GM10847 (cell line): ENCODE results near the gene BAHCC1.

ENCODE experiments used
- POLR2A ChIP-seq: IDR thresholded peaks from 2 replicates; pipeline ENCODE4 v1.6.1; 2011; ENCODE audit not compliant: insufficient read length; ENCODE audit errors: extremely low read depth

BAHCC1 gene

DNA sequence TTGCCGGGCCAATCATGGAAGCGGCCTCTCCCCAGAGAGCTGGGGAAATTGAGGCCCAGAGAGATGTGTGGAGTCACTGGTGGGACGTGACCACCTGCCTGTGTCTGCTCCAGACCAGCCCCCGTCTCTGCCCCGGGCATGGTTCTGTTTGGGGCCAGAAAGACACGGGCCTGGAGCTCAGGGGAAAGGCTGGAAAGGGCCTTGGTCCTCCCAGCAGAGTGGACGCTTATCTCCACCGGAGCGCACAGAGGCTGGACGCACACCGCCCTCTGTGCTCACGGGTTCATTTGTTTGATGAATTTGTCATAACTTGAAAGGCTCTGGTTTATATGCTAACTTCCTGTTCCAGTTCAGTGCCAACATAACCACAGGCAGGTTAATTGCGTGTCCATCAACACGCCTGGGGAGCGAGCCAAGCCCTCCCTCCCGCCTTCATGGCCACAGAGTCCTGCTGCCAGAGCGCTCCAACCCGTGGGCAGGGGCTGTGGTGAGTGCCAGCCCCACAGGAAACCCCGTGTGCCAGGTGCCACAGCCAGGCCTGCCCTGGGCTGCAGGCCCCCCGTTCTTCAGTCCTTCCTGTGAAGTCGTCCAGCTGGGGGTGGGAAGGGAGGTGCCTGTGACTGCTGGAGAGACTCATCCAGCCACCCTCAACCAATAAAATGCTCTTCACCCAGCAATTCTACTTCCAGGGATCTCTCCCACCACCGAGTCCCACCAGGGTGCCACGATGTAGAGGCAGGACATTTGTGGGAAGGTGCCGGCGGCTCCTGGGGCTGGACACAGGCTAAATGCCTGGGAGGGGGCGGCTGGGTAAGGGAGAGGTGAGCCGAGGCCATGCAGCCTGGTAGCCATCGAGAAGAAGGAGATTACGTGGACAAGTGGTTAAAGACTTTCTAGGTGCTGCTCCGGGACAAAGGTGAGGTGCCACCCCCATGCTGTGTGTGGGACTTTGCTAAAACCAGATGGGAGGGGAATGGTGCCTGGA, 29.4 kb upstream of the BAHCC1 start:
- no peak for TF ChIP-seq POLR2A

DNA sequence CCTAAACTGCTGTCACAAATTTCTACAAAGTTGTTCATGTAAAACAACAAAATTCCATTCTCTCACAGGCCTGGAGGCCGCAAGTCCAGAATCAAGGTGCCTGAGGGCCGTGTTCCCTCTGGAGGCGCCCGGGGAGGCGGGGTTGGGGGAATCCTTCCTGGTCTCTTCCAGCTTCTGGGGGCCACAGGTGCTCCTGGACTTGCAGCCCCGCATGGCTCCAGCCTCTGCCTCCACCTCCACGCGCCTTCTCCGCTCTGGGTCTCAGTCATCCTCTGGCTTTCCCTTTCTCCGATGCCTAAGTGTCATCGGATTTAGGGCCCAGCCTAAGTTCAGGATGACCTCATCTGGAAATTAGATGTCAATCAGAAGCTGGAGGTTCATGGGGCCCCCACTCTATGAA, 28.6 kb upstream of the BAHCC1 start:
- TF ChIP-seq POLR2A = no peak

DNA sequence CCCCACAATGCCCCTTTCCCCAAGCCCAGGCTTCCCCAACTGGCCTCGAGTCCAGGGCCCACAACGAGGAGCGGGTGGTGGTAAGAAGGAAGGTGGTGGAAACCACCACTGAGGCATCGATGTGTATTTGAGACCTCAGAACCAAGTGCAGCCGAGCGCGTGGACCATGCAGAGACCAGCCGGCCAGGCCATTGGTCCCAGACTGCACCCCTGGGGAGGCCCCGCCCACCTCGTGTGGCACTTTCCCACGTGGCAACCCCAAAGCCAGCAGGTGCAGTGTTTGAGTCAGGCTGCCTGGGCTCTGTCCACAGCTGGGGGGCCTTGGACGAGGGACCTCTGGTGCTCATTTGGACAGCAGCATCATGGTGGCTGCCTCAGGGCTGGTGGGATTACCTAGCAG, 28.1 kb upstream of the BAHCC1 start:
- no peak for TF ChIP-seq POLR2A

DNA sequence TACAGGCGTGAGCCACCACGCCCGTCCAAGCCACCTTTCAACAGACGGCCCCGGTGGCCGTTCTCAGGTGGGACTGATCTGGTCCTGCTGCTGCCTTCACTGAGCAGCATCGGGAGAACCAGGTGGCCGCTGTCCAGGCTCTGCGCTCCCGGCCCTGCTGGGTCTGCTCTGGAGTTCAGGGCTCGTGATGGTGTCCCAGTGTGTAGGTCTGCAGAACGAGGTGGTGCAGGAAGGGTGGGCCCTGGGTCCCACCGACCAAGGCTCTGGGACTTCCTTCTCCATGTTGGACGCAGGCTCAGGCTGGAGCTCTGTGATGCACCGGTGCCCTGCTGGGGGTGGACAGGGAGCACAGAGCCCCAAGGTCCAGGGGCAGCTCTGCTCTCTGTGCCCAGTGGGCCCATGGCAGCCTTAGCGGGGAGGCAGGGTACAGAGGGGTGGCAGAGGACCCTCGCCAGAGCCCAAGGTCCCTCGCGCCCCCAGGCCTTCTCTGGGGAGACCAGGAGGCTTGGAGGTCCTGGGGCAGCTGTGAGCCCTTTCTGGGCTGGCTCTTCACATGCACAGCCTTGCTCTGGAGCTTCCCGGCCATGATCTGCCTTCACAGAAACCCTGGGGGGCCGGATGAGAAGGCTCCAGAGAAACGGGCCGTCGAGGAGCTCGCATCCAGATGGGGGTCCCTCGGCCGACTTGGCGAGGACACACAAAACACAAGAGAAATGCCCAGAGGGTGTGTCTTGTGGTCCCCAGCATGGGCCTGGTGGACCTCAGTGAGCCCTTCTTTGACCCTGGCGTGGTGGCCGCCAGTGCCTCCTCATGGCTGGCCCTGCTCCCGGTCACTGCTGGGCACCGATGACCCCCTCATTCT, 26.9 kb upstream of the BAHCC1 start:
- no peak for TF ChIP-seq POLR2A

DNA sequence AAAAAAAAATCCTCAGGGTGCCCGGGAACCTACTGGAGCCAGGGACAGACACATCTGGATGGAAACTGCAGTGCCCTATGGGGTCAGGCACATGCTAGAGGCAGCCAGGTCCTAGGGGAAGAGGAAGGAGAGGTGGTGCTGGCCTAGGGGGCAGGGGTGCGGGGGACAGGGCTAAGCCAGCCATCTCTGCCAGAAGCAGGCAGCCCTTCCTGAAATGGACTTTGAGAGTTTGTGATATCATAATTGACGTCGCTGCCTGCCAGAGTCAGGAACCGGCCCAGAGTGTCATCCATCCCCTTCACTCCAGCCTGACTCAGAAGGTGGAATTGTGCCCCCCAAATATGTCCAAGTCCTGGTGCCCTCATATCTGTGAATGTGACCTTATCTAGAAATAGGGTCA, 25.0 kb upstream of the BAHCC1 start:
- no peak for TF ChIP-seq POLR2A

DNA sequence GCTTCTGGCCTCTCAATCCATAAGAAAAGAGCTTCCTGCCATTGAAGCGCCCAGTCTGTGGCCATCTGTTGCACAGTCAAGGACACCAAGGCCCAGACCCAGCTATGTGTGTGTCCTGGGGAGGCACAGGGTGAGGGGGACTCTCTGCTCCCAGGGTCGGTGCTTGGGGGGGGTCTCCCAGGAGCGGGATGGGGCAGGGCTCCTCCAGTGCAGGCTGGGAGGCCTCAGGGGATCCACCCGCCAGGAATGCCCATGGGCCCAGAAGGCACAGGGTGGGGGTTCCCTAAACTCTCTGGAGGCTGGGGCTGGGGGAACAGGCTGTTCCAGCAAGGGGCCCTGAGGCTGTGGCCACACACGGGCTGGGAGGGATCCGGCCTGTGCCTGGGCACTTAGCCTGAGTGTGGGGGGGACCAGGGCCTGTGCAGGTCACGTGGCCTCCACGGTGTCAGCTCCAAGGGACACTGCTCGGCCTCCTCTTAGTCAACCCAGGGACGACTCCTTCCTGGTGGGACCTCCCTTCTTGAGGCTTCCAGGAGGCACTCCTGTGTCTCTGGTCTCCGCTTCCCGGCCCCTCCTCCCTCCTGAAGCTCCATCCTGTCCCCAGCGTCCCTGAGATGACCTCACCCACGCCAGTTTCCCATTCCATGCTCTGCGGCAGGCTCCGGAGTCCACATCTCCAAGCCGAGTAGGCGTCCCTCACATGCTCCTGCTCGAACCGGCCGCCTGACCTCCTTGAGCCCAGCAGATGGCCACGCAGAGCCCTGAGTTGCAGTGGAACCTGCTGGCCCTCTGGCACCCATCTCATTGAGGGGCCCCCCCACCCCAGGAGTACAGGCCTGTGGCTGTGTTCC, 23.1 kb upstream of the BAHCC1 start:
- TF ChIP-seq POLR2A = no peak

DNA sequence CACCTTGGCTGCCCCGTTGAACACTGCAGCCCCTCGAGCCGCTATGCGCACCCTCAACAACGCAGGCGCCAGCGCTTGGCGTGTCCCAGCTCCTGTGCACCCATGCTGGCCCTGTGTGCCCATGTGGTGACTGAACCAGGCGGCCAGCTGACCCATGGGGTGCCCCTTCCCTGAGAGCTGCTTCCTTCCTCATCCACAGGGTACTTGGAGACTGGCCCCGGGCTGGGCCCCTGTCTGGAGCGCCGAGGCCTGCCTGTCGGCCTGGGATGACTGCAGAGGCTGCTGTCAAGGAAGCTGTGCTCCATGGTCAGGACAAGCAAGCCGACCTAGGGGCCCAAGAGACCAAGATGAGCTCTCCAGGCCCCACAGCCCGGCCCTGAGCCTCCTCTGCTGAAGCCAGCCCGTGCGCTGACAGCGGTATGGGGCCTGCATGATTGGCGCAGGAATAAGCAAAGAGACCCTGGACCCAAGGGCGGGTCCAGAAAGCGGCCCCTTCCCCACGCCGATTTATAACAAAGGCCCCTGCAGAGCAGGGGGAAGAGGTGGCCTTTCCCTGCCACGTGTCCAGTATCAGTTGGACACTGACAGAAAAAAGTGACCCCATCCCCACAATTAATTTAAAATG, 21.6 kb upstream of the BAHCC1 start:
- no peak for TF ChIP-seq POLR2A

DNA sequence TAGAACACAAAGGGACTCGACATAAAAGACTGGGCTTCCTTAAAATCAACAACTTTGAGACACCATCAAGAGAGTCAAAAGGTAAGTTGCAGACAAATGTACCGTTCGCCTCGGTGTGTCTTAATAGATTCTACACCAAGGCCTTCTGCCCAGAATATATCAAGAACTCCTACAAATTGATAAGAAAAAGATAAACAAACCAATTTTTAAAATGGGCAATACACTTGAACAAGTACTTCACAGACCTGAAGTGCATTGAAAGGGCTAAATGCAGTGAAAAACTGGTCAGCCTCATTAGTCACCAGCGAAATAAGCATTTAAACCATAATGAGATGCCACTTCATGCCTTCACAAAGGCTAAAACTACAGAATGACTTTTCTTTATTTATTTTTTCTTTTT, 20.4 kb upstream of the BAHCC1 start:
- TF ChIP-seq POLR2A = no peak

DNA sequence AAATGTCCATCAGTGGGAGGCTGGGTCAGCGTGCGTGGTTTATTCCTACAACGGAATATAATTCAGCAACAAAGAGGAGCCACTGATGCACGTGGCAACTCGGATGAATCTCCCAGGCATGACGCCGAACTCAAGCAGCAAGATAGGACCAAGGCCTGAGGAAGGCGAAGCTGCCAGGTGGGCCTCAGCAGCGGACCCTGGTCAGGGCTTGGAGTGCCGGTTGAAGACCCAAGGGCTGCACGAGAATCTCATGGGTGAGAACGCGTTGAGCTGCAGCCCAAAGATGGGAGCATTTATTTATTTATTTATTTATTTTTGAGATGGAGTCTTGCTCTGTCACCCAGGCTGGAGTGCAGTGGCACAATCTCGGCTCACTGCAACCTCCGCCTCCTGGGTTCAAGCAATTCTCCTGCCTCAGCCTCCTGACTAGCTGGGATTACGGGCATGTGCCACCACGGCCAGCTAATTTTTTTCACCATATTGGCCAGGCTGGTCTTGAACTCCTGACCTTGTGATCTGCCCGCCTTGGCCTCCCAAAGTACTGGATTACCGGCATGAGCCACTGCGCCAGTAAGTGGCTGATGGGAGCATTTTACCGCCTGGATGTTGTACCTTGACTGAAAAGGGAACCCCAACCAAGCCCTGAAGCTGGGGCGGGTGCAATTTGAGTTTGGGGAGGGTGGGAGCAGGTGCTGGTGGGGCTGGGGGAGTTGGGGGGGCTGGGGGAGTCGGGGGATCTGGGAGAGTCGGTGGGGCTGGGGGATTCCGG, 18.1 kb upstream of the BAHCC1 start:
- TF ChIP-seq POLR2A = no peak

DNA sequence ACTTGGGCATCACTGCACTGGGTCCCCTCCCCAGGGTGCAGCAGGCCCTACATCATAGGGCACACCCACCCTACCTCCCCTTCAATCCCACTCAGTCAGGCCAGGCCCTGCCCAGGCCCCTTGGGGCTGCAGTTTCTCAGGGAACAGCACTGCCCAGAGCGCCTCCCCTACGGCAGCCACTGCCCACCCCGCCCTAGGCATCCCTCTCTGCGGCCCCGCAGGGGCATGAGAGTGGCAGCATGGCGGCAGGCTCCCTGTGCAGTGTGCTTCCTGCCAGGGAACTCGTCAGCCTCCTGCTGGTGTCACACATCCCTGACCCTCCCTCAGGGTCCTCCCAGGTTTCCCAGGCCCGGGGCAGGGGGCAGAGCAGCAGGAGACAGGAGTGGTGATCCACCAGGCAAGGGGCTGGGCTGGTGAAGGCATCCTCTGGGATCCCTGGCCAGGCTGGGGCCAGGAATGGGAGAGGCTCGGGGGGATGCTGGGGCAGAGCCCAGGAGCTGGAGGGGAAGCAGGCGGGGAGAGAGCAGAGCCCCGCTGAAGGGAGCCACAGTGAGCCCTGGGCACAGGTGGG, 16.2 kb upstream of the BAHCC1 start:
- TF ChIP-seq POLR2A = no peak

DNA sequence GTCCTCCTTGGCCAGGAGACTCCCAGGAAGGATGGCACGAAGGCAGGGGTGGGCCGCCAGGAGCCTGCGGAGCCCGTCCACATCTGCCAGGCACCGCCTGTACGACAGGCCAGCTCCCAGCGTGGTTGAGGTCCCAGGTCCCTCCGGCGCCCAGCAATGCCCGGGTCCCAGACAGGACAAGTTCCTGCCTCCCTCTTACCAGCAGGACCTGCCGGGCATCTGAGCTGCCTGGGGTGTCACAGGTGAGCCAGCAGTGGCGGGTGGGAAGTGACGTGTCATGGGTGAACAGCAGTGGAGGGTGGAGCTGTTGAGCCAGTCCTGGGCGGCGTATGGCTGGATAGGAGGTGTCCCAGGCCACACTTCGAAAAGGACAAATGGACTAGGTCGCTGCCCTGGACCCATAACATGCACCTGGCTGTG, 15.7 kb upstream of the BAHCC1 start:
- no peak for TF ChIP-seq POLR2A

DNA sequence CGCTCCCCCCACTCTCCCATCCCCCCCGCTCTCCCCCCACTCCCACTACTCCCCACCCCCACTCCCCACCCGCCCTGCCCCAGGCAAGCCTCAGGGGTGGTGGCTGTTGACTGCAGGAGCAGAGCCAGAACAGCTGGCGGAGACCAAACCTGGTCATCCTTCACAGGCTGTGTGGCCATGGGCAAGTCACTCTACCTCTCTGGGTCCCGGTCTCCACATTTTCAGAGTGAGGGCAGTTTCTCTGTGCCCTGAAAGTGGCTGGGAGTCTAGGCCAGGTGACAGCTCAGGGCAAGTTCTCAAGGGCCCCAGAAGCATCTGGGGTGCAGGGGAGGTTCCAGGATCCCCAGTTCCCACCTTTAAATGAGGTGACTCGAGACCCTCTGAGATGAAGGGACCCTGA, 15.1 kb upstream of the BAHCC1 start:
- TF ChIP-seq POLR2A = no peak

DNA sequence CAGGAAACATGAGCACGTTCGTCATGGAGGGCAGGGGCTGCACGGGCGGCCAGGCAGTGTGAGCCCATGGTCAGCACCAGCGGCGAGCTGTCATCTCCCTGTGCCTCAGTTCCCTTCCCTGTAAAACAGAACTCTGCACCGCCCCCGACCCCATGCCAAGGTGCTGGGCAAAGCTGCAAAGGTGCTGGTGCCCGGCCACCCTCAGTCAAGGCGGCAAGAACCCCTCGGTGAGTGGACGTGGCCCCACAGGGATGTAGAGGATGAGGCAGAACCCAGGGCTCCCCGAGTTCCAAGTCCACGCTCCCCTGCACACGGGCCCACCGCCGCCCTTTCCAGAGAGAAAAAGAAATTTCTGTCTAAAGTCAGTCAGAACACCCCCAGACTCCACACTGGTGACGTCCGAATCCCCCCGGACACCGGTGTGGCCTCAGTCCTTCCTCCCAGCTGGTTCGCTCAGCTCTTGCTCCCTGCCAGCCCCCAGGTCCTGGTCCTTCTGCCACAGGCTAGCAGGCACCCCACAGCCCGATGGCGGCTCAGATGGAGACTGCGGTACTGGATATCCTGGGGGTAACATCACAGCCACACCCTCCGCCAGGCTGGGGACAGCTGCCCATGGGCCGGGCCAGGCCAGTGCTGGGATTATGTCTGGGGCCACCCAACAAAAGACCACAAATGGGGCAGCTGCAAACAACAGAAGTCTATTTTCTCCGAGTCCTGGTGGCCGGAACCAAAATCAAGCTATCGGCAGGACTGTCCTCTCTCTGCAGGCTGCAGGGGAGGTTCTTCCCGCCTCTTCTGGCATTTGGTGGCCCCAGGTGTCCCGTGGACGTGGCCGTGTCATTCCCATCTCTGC, 14.4 kb upstream of the BAHCC1 start:
- no peak for TF ChIP-seq POLR2A
